ENCODE results near the gene KCNA1.

KCNA1 gene

DNA sequence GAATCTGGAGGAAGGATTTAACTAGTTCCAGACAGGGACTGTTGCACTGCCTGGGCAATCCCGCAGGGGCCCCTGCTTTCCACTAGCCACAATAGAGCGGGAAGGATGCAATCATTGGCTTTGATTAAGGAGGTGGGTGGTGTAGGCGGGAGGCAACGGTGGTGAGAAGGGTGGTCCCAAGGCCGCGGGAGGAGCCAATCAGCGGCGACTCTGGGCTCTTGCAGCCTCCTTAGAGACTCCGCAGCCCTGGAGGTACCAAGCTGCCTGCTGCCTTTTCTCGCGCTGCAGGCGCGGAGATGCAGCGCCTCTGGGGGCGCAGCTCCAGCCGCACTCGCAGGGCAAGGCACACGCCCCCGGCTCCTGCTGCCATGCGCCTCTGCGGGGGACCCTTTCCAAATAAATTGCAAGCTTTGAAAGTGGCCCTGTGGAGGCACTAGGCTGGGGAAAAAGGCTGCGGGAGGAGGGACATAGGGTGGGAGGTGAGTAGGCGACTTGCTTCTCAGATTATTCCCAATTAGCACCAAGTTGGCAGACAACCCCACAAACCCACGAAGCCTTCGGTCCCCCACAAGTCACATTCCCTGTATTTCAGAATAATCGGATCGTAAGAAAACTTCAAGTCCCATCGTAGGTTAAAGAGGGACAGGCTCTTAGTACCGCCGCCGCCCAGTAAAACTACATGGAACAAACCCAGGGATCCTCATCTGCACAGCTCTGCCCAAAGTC, 858 bp upstream of the KCNA1 start:
- in situ Hi-C loops (cut with MboI; ENCODE audit: low pct_unique_long_range_greater_than_20kb, low sequenced_read_pairs, unreplicated experiment) = no loop called here
- DNase-seq (ENCODE audit: low spot score) = peak; percentile 72
- TF ChIP-seq, protein P1, sequence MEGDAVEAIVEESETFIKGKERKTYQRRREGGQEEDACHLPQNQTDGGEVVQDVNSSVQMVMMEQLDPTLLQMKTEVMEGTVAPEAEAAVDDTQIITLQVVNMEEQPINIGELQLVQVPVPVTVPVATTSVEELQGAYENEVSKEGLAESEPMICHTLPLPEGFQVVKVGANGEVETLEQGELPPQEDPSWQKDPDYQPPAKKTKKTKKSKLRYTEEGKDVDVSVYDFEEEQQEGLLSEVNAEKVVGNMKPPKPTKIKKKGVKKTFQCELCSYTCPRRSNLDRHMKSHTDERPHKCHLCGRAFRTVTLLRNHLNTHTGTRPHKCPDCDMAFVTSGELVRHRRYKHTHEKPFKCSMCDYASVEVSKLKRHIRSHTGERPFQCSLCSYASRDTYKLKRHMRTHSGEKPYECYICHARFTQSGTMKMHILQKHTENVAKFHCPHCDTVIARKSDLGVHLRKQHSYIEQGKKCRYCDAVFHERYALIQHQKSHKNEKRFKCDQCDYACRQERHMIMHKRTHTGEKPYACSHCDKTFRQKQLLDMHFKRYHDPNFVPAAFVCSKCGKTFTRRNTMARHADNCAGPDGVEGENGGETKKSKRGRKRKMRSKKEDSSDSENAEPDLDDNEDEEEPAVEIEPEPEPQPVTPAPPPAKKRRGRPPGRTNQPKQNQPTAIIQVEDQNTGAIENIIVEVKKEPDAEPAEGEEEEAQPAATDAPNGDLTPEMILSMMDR (IDR thresholded peaks at IDR 0.05; ENCODE audit: extremely low read depth, insufficient read depth, missing control alignments) = peak; percentile 41

GRCh38 chr12:4909410-4909733, 333 bp upstream of the KCNA1 start:
- in situ Hi-C loops (cut with MboI; ENCODE audit: low pct_unique_long_range_greater_than_20kb, low sequenced_read_pairs, unreplicated experiment) = no loop called here
- TF ChIP-seq, protein P1 (IDR thresholded peaks at IDR 0.05; ENCODE audit: extremely low read depth, insufficient read depth, missing control alignments) = no peak
- peak; percentile 34 for DNase-seq (ENCODE audit: low spot score)

GRCh38 chr12:4910502-4911315, 1.0 kb downstream of the KCNA1 start:
- in situ Hi-C loops (cut with MboI; ENCODE audit: low pct_unique_long_range_greater_than_20kb, low sequenced_read_pairs, unreplicated experiment) = no loop called here
- peak; percentile 83 for DNase-seq (ENCODE audit: low spot score)
- TF ChIP-seq, protein P1 (IDR thresholded peaks at IDR 0.05; ENCODE audit: extremely low read depth, insufficient read depth, missing control alignments) = no peak

GRCh38 chr12:4911316-4911994, 1.8 kb downstream of the KCNA1 start:
- DNase-seq (ENCODE audit: low spot score) = no peak
- in situ Hi-C loops (cut with MboI; ENCODE audit: low pct_unique_long_range_greater_than_20kb, low sequenced_read_pairs, unreplicated experiment) = no loop called here
- TF ChIP-seq, protein P1 (IDR thresholded peaks at IDR 0.05; ENCODE audit: extremely low read depth, insufficient read depth, missing control alignments) = no peak

GRCh38 chr12:4914720-4915119, 5.0 kb downstream of the KCNA1 start:
- TF ChIP-seq, protein P1 (IDR thresholded peaks at IDR 0.05; ENCODE audit: extremely low read depth, insufficient read depth, missing control alignments) = no peak
- in situ Hi-C loops (cut with MboI; ENCODE audit: low pct_unique_long_range_greater_than_20kb, low sequenced_read_pairs, unreplicated experiment) = no loop called here
- DNase-seq (ENCODE audit: low spot score) = no peak

- DNase-seq (ENCODE audit: low spot score) = no peak
- TF ChIP-seq, protein P1 (IDR thresholded peaks at IDR 0.05; ENCODE audit: extremely low read depth, insufficient read depth, missing control alignments) = no peak
- in situ Hi-C loops (cut with MboI; ENCODE audit: low pct_unique_long_range_greater_than_20kb, low sequenced_read_pairs, unreplicated experiment) = no loop called here
Measured at GRCh38 chr12:4915752-4916151, 6.0 kb downstream of the KCNA1 start.

All from GM13977 (cell line).